Measurements from ENCODE around the gene TMEM161B. TPM values are rescaled to one million over a fixed set of nuclear protein-coding genes. Genes with fewer than 3 reads are reported as not detected.

TMEM161B gene
- total RNA-seq, result 15.3 and 17.2 TPM in 2 replicates

DNA sequence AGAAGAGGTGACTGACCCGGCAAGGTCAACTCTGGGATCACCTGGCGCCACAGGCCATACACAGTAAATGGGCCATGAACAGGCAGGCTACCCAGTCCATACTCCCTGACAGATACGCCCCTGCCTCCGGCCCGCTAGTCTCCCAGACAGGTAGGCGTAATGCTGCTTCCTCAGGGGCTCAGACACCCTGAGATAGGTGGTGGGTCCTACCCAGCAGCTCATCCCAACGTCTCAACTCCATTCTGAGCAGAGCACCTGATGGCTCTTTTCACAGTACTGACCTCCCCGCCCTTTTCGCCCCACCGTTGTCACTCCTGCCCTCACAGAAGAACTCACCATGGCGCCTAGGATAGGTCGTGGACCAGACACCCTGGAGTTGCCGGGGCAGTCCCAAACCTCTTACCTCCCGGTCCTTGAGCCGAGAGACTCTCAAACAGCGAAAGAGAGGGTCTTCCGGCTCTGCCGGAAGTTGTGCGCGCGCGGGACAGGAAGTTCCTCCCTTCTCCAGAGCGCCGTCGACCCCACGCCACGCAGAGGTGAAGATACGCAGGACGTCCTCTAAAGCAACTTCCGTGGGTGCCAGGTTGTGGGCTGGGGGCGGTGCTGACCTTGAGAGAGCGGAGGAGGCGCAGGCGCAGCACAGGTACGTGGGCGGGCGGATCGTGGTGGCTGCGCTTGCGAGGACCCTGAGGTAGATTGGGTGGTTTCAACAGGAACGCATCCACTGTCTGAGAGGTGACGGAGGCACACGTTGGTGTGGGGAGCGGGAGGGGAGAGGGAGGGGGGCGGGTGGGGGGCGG is at the start of gene TMEM161B:
Gene TMEM161B, minus strand, starts transcription at position 461 of the 800 bp plus-strand sequence. Its CDS starts 122 bp downstream, at position 339.

Small RNA genes within 50 kb of the gene (small RNA-seq; reads per million reads assigned to genes)
- not detected for gene RNA5SP187

Measured in hair follicle dermal papilla cell (primary cell).